ENCODE data around the gene LPAR2.

LPAR2 gene

GRCh38 chr19:19632661-19633060 is 4.6 kb upstream of the LPAR2 start:
- in situ Hi-C loops (cut with MboI; ENCODE audit: low sequenced_read_pairs), result no loop called here
- no peaks in the 10 kb centered on the region for H3K27me3 ChIP-seq (ENCODE audit: low read depth)
- H3K4me3 ChIP-seq, result no peak overlapping the region
- H3K4me1 ChIP-seq, result no peaks in the 10 kb centered on the region
- peaks cover 19% of the 10 kb centered on the region for H3K36me3 ChIP-seq (replicated peaks)
- no peak for DNase-seq (ENCODE audit: low spot score in 2 of 2)
- H3K9me3 ChIP-seq, result no peaks in the 10 kb centered on the region

GRCh38 chr19:19631346-19631745 is 3.3 kb upstream of the LPAR2 start:
- DNase-seq (ENCODE audit: low spot score in 2 of 2), result no peak
- no peaks in the 10 kb centered on the region for H3K9me3 ChIP-seq

DNA sequence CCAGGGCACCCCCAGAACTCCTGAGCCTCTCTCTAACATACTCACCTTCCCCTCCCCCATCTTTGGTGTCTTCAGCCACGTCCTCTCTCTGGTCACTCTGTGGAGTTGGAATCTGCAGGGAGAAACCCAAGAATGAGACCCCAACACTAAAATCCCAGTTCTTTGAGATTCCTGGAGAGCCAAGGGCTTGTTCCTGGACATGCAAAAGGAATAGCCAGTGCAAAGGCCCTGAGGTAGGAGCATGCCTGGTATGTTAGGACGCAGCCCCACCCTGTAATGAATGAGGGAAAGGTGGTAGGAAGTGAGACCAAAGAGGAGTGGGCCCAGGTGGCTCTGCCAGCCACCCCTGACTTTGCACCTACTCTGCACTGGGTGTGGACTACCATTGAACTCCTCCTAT is 2.4 kb upstream of the LPAR2 start:
- in situ Hi-C loops (cut with MboI; ENCODE audit: low sequenced_read_pairs), result no loop called here
- Histone ChIP-seq H3K36me3 (replicated peaks) (peaks cover 17% of the 10 kb centered on the region), H3K4me3 (no peak overlapping the region), H3K27me3 (ENCODE audit: low read depth) (no peaks in the 10 kb centered on the region), H3K4me1 (no peaks in the 10 kb centered on the region), H3K9me3 (no peaks in the 10 kb centered on the region)
- DNase-seq (ENCODE audit: low spot score in 2 of 2), result no peak

More at GRCh38 chr19:19631346-19631745, 3.3 kb upstream of the LPAR2 start:
- no peak overlapping the region for H3K4me3 ChIP-seq
- no peaks in the 10 kb centered on the region for H3K4me1 ChIP-seq
- H3K36me3 ChIP-seq (replicated peaks), result peaks cover 17% of the 10 kb centered on the region
- H3K27me3 ChIP-seq (ENCODE audit: low read depth), result no peaks in the 10 kb centered on the region
- in situ Hi-C loops (cut with MboI; ENCODE audit: low sequenced_read_pairs), result no loop called here

- in situ Hi-C loops (cut with MboI; ENCODE audit: low sequenced_read_pairs), result no loop called here
Measured at GRCh38 chr19:19630062-19630414, 2.0 kb upstream of the LPAR2 start.

DNA sequence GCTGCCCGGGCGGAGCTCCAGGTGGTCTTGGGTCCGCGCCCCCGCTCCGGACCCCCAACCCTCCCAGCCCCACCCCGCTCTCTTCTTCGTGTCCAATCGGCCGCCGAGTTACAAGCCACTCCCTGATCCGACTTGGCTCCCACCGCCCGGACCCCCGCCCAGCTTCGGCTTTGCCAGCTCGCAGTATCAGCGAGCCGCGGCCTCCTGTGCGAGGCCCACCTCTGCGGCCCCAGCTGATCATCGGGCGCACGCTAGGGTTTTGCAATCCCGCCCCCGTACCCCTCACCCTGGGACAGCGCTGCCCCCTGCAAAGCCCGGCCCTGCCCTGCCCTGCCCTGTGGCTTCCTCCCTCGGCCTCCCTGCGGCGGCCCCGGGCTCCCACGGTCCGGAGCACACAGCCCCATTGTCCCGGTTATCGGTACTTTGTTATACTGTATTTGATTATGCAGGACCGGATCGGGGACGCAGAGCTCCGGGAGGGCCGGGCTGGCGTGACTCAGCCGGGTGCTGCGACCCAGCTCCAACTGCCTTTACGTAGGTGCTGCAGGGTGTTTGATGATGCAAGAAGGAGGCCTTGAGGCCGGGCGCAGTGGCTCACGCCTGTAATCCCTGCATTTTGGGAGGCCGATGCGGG is 598 bp upstream of the LPAR2 start:
- H3K4me3 ChIP-seq, result no peak overlapping the region
- in situ Hi-C loops (cut with MboI; ENCODE audit: low sequenced_read_pairs), result no loop called here
- H3K4me1 ChIP-seq, result no peaks in the 10 kb centered on the region
- DNase-seq (ENCODE audit: low spot score in 2 of 2), result no peak
- H3K9me3 ChIP-seq, result no peaks in the 10 kb centered on the region
- H3K27me3 ChIP-seq (ENCODE audit: low read depth), result no peaks in the 10 kb centered on the region
- H3K36me3 ChIP-seq (replicated peaks), result peaks cover 3% of the 10 kb centered on the region; the same call in 1 of the 2 replicates

More at GRCh38 chr19:19630062-19630414, 2.0 kb upstream of the LPAR2 start:
- Histone ChIP-seq H3K27me3 (ENCODE audit: low read depth) (no peaks in the 10 kb centered on the region), H3K9me3 (no peaks in the 10 kb centered on the region), H3K36me3 (replicated peaks) (peaks cover 13% of the 10 kb centered on the region; the same call in 1 of the 2 replicates), H3K4me1 (no peaks in the 10 kb centered on the region), H3K4me3 (no peak overlapping the region)
- DNase-seq (ENCODE audit: low spot score in 2 of 2), result no peak

GRCh38 chr19:19626516-19627472 is 1.2 kb downstream of the LPAR2 start:
- in situ Hi-C loops (cut with MboI; ENCODE audit: low sequenced_read_pairs), result no loop called here
- no peak for DNase-seq (ENCODE audit: low spot score in 2 of 2)
- H3K27me3 ChIP-seq (ENCODE audit: low read depth), result no peaks in the 10 kb centered on the region
- H3K4me3 ChIP-seq, result no peak overlapping the region
- H3K9me3 ChIP-seq, result no peaks in the 10 kb centered on the region
- H3K36me3 ChIP-seq (replicated peaks), result no peaks in the 10 kb centered on the region
- no peaks in the 10 kb centered on the region for H3K4me1 ChIP-seq

GRCh38 chr19:19624032-19624570 is 3.9 kb downstream of the LPAR2 start:
- H3K4me1 ChIP-seq, result no peaks in the 10 kb centered on the region
- H3K36me3 ChIP-seq (replicated peaks), result no peaks in the 10 kb centered on the region
- no peak for DNase-seq (ENCODE audit: low spot score in 2 of 2)
- no peak overlapping the region for H3K4me3 ChIP-seq
- H3K9me3 ChIP-seq, result no peaks in the 10 kb centered on the region
- in situ Hi-C loops (cut with MboI; ENCODE audit: low sequenced_read_pairs), result no loop called here
- H3K27me3 ChIP-seq (ENCODE audit: low read depth), result no peaks in the 10 kb centered on the region

- H3K4me3 ChIP-seq, result no peak overlapping the region
- in situ Hi-C loops (cut with MboI; ENCODE audit: low sequenced_read_pairs), result no loop called here
- H3K27me3 ChIP-seq (ENCODE audit: low read depth), result no peaks in the 10 kb centered on the region
- H3K36me3 ChIP-seq (replicated peaks), result no peaks in the 10 kb centered on the region
- H3K4me1 ChIP-seq, result no peaks in the 10 kb centered on the region
- no peak for DNase-seq (ENCODE audit: low spot score in 2 of 2)
- H3K9me3 ChIP-seq, result no peaks in the 10 kb centered on the region
Measured at GRCh38 chr19:19623383-19623782, 4.6 kb downstream of the LPAR2 start.

DNA sequence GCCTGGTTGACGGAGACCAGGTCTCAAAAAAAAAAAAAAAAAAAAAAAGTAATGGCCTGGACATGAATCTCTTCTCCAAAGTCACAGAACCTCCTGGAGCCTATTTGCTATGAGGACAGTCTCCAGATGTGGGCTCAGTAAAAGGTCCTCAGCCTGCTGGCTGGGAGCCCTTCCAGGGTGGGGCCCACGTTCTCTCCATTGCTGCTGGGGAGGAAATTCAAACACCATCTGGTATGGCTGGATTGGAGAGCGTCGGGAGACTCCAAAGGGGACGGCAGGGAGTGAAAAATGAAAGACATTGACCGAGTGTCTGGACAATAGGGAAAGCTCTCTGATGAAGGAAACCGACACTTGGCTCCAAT is 8.2 kb downstream of the LPAR2 start:
- Histone ChIP-seq H3K36me3 (replicated peaks) (no peaks in the 10 kb centered on the region), H3K4me3 (no peak overlapping the region), H3K27me3 (ENCODE audit: low read depth) (no peaks in the 10 kb centered on the region), H3K4me1 (no peaks in the 10 kb centered on the region), H3K9me3 (no peaks in the 10 kb centered on the region)
- DNase-seq (ENCODE audit: low spot score in 2 of 2), result no peak
- in situ Hi-C loops (cut with MboI; ENCODE audit: low sequenced_read_pairs), result no loop called here

DNA sequence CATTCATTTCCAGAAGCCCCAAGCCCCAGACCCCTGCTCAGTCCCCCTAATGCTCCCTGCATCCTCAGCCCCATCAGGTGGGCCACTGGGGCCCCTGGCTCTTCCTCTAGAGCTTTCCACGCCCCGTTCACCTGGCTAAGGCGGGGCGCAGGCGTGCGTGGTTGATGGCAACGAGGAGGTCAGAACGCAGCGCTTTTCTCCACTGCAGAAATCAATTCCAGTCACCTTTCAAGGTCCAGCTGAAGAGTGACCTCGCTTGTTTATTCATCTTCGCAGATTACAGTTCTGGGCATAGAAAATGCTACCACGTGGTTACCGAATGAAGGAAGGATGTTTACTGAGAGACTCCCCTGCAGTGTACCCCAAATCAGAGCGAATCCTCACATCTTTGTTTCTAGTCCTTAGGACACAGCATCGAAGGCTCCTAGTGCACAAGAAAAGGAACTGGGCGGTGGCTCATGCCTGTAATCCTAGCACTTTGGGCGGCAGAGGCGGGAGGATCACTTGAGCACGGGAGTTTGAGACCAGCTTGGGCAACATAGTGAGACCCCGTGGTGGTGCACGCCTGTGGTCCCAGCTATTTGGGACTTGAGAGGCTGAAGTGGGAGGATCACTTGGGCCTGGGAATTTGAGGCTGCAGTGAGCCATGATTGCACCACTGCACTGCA is 8.7 kb downstream of the LPAR2 start:
- in situ Hi-C loops (cut with MboI; ENCODE audit: low sequenced_read_pairs), result no loop called here

DNA sequence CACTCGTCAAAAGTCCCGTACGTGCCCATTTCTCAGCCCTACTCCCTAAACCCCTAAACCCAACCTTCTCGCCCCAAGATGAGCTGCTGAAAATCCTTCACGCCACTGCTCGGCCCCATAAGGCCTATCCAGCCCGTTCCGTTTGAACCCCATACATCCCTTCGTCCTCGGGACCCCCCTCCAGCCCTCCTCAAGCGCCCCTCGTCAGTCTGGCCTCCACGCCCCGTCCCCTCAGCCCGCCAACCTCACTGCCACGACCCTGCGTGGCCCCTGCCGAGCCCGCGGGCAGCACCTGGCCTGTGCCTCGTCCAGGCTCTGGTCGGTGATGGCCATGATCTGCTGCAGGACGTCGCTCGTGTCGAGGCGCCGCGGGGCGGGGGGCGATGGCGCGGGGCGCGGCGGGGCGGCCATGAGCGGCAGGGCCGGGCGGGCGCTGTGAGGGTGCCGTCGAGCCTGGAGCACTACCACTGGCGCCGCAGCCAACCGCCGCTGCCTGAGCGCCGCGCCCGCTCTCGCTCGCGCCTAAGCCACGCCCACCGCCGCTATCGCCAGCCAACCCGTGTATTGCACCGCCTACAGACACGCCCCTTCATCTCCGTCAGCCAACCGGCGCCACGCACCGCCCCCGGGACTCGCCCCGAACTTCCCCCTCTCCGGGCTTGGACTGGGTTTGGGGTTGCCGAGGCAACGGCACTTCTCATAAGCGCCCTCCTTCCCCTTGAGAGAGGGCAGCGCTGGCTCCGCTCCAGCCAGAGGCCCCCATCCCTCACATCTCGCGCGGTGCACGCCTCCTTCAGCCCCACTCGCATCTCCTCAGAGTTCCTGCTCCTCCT is 9.6 kb downstream of the LPAR2 start, which contains the start of gene PBX4:
Gene PBX4, minus strand, starts transcription at position 469 of the 833 bp plus-strand sequence. Its CDS starts 58 bp downstream, at position 411.
- H3K36me3 ChIP-seq (replicated peaks), result no peaks in the 10 kb centered on the region
- no peaks in the 10 kb centered on the region for H3K27me3 ChIP-seq (ENCODE audit: low read depth)
- peaks cover 8% of the 10 kb centered on the region for H3K4me1 ChIP-seq
- in situ Hi-C loops (cut with MboI; ENCODE audit: low sequenced_read_pairs), result no loop called here
- H3K4me3 ChIP-seq, result peak within 1 kb of the TSS; percentile 48
- peak; percentile 95 to 99 for DNase-seq (ENCODE audit: low spot score in 2 of 2)
- H3K9me3 ChIP-seq, result no peaks in the 10 kb centered on the region

More for the DNA sequence above, 8.7 kb downstream of the LPAR2 start:
- H3K27me3 ChIP-seq (ENCODE audit: low read depth), result no peaks in the 10 kb centered on the region
- H3K4me3 ChIP-seq, result peak overlapping the region; percentile 22
- no peaks in the 10 kb centered on the region for H3K4me1 ChIP-seq
- no peak for DNase-seq (ENCODE audit: low spot score in 2 of 2)
- no peaks in the 10 kb centered on the region for H3K36me3 ChIP-seq (replicated peaks)
- no peaks in the 10 kb centered on the region for H3K9me3 ChIP-seq

GRCh38 chr19:19615086-19615485 is 12.9 kb downstream of the LPAR2 start:
- H3K36me3 ChIP-seq (replicated peaks), result no peaks in the 10 kb centered on the region
- no peaks in the 10 kb centered on the region for H3K9me3 ChIP-seq
- DNase-seq (ENCODE audit: low spot score in 2 of 2), result no peak
- H3K27me3 ChIP-seq (ENCODE audit: low read depth), result no peaks in the 10 kb centered on the region
- in situ Hi-C loops (cut with MboI; ENCODE audit: low sequenced_read_pairs), result no loop called here
- H3K4me3 ChIP-seq, result no peak overlapping the region
- peaks cover 13% of the 10 kb centered on the region for H3K4me1 ChIP-seq

- DNase-seq (ENCODE audit: low spot score in 2 of 2), result peak; percentile 76 to 87
- no peaks in the 10 kb centered on the region for H3K9me3 ChIP-seq
- H3K27me3 ChIP-seq (ENCODE audit: low read depth), result no peaks in the 10 kb centered on the region
- in situ Hi-C loops (cut with MboI; ENCODE audit: low sequenced_read_pairs), result no loop called here
- peaks cover 13% of the 10 kb centered on the region for H3K4me1 ChIP-seq
- no peaks in the 10 kb centered on the region for H3K36me3 ChIP-seq (replicated peaks)
- no peak overlapping the region for H3K4me3 ChIP-seq
Measured at GRCh38 chr19:19613506-19613905, 14.5 kb downstream of the LPAR2 start.
